Right cardiac atrium (tissue), 5 donors: ENCODE measurements around the gene NEDD4L. TPM values are rescaled to one million over a fixed set of nuclear protein-coding genes. Genes with fewer than 3 reads are reported as not detected.

ENCODE experiments used
- ATAC-seq, 2 donors: fragments of 200-7000 bp; cut with Tn5 transposase; one replicate each; pipeline versions ENCODE4 v1.8.0 to v1.9.1; 2020; ENCODE audit warnings: moderate library complexity in 2 of 2, mild to moderate bottlenecking in 1 of 2
- DNase-seq, 3 donors: peaks; one replicate each; pipeline ENCODE4 v3.0.0-alpha.2; 2020
- H3K27ac ChIP-seq: one replicate; pipeline ENCODE4 v1.5.1; 2013; ENCODE audit warnings: mild to moderate bottlenecking, low read length, control low read depth, moderate library complexity
- H3K27me3 ChIP-seq: one replicate; pipeline ENCODE4 v1.6.1; 2013; ENCODE audit not compliant: control insufficient read depth, insufficient read depth
- H3K4me1 ChIP-seq: one replicate; pipeline ENCODE4 v1.6.1; 2013; ENCODE audit warnings: low read length; ENCODE audit not compliant: control insufficient read depth, insufficient read depth
- H3K4me3 ChIP-seq: one replicate; pipeline ENCODE4 v1.5.1; 2013; ENCODE audit warnings: low read length, control low read depth
- H3K9me3 ChIP-seq: one replicate; pipeline ENCODE4 v1.6.1; 2013; ENCODE audit warnings: low read length; ENCODE audit not compliant: control insufficient read depth
- WGBS: extraction: QIAGEN DNeasy Blood & Tissue Kit; methylation state at CpG from one replicate; pipeline ENCODE4 v1.1.7; 2013; 5-methylcytosine and 5-hydroxymethylcytosine counted together
- intact Hi-C, 4 donors: fragments of 100-400 bp; cut with DNase I; formaldehyde crosslinking; loops; one replicate each; pipeline versions ENCODE4 v1.11.0 to v1.14.0; 2022 to 2023
- polyA plus RNA-seq: library from polyadenylated mRNA; stranded (reverse); fragments of 200-250 nt; gene quantifications from one replicate; pipeline ENCODE4 v1.2.3, GENCODE V29; 2013
- total RNA-seq, 4 donors: library from RNA; stranded (reverse); fragmentation: NEBNext Ultra II Directional; extraction: Animal tissue kit (Norgen Biotek cat#: 25700); gene quantifications; one replicate each; pipeline ENCODE4 v1.2.1, GENCODE V29; 2021
- donor health status: healthy with polysubstance abuse.
- donor health status: DM: no; HTN: yes; CAD: no.
- donor health status: DM: no; HTN: no; CAD: no.
- donor health status: DM: no; HTN: yes; CAD: no; lungs with severe emphysema.
- donor health status: DM: yes; HTN: yes; CAD: no.

The NEDD4L gene
- total and polyA plus RNA-seq, 5 donors = 25.7 to 87.5 (median 74.0) TPM

GRCh38 chr18:58363767-58364540 lies 319.9 kb downstream of the NEDD4L start:
- Histone ChIP-seq H3K27me3 (no peaks in the 10 kb centered on the region), H3K27ac (no peak overlapping the region), H3K4me3 (no peak overlapping the region), H3K4me1 (peaks cover 2% of the 10 kb centered on the region), H3K9me3 (no peaks in the 10 kb centered on the region)
- 92% methylated on average over 6 of the region's 6 CpGs for WGBS
- no peak for DNase-seq
- no peak for ATAC-seq
- intact Hi-C loops = no loop called here

DNA sequence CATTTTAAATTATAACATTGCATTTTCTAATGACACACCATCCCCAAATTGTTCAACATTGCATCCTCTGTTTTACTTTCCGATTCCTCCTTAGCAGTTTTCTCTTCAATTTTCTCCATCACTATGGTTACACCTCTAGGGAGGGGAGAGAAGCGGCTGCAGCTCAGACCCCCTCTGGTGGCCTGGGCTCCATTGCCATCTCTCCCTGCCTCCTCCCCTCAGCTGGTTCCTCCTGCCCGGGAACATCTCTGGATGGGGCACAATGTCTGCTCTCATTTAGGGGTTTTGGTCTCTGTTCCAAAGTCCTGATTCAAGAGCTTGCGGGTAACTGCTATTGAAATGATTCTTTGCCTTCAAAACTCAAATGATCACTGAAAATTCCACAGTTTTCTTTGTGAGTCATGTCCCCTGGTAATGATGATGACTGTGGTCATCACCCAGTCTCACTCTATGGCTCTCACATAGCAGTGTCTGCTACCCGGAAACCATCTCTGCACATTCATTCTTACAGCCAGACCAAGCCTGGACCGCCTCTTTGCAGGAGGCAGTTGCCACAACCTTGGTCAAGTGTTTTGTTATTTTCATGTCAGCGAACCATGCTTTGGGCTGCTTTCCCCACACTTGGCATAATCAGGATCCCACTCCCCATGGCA lies 321.0 kb downstream of the NEDD4L start:
- WGBS = 94% methylated on average over 7 of the region's 7 CpGs
- no peak for ATAC-seq
- intact Hi-C loops = no loop called here

GRCh38 chr18:58367425-58368140 lies 323.6 kb downstream of the NEDD4L start:
- intact Hi-C loops = no loop called here
- Histone ChIP-seq H3K4me1 (no peaks in the 10 kb centered on the region), H3K27ac (no peak overlapping the region), H3K27me3 (no peaks in the 10 kb centered on the region), H3K4me3 (no peak overlapping the region), H3K9me3 (no peaks in the 10 kb centered on the region)
- 93% methylated on average over 9 of the region's 9 CpGs for WGBS
- ATAC-seq (no peak), DNase-seq (no peak)

More for the DNA sequence above, 321.0 kb downstream of the NEDD4L start:
- Histone ChIP-seq H3K9me3 (no peaks in the 10 kb centered on the region), H3K27ac (no peak overlapping the region), H3K4me3 (no peak overlapping the region), H3K27me3 (no peaks in the 10 kb centered on the region), H3K4me1 (no peaks in the 10 kb centered on the region)
- DNase-seq = no peak

- no peak overlapping the region for H3K27ac ChIP-seq
- WGBS = 97% methylated on average over 10 of the region's 10 CpGs
- intact Hi-C loops = no loop called here
- H3K9me3 ChIP-seq = no peaks in the 10 kb centered on the region
- no peak for DNase-seq
- ATAC-seq = peak; percentile 28 to 43
- no peaks in the 10 kb centered on the region for H3K4me1 ChIP-seq
- no peak overlapping the region for H3K4me3 ChIP-seq
- no peaks in the 10 kb centered on the region for H3K27me3 ChIP-seq
Measured at GRCh38 chr18:58369616-58370015, 325.6 kb downstream of the NEDD4L start.

GRCh38 chr18:58370038-58370580 lies 326.1 kb downstream of the NEDD4L start:
- no peak for DNase-seq
- Histone ChIP-seq H3K9me3 (no peaks in the 10 kb centered on the region), H3K27me3 (no peaks in the 10 kb centered on the region), H3K4me1 (no peaks in the 10 kb centered on the region), H3K4me3 (no peak overlapping the region), H3K27ac (no peak overlapping the region)
- ATAC-seq = no peak
- intact Hi-C loops = no loop called here
- 93% methylated on average over 10 of the region's 10 CpGs for whole genome bisulfite sequencing

DNA sequence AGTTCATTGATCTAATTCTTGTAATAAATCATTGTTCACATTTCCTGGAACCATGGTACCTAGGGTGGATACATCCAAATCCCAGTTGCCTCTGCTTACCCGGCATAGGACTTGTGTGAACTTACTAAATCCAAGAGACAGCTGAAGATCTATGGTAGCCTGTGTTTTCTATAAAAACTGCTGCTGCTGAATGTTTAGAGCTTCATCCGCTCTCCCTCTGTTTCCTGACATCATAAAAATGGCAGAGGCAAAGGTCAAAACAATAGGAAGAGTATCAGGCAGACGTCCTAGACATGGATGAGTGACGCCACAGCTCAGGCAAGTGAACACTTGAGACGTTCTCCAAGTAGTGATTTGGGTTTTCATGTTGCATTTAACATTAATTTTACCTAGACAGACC lies 326.6 kb downstream of the NEDD4L start:
- H3K27ac ChIP-seq = no peak overlapping the region
- no peak overlapping the region for H3K4me3 ChIP-seq
- 74% methylated on average over 5 of the region's 5 CpGs for WGBS
- ATAC-seq (no peak), DNase-seq (no peak)
- no peaks in the 10 kb centered on the region for H3K9me3 ChIP-seq
- no peaks in the 10 kb centered on the region for H3K4me1 ChIP-seq
- intact Hi-C loops = no loop called here
- H3K27me3 ChIP-seq = no peaks in the 10 kb centered on the region

DNA sequence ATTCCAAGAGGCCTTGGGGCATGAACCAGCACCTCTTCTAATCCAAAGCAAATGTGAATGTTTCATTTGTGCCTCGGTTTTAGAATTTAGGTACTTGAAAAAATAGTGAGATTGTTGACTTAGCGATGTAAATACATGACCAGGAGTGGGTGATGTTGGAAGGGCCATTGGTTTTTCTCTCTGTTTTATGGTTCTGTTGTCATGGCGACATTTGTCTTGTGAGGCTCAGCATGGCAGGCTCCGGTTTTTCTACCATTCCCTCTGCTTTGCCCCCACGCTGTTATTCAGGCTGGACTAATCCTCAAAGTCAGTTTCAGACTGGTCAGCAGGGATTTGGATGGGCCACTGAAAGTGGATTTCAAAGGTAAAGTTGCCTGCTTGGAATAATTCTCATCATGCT lies 329.5 kb downstream of the NEDD4L start:
- Histone ChIP-seq H3K4me3 (no peak overlapping the region), H3K9me3 (no peaks in the 10 kb centered on the region), H3K27ac (no peak overlapping the region), H3K4me1 (no peaks in the 10 kb centered on the region), H3K27me3 (no peaks in the 10 kb centered on the region)
- WGBS = 95% methylated on average over 5 of the region's 5 CpGs
- intact Hi-C loops = no loop called here
- ATAC-seq (no peak), DNase-seq (no peak)

GRCh38 chr18:58375051-58375450 lies 331.0 kb downstream of the NEDD4L start:
- Histone ChIP-seq H3K9me3 (no peaks in the 10 kb centered on the region), H3K27me3 (no peaks in the 10 kb centered on the region), H3K4me3 (no peak overlapping the region), H3K4me1 (no peaks in the 10 kb centered on the region), H3K27ac (no peak overlapping the region)
- WGBS = 97% methylated on average over 8 of the region's 8 CpGs
- ATAC-seq (no peak), DNase-seq (no peak)
- intact Hi-C loops = no loop called here

GRCh38 chr18:58378411-58379379 lies 334.7 kb downstream of the NEDD4L start:
- H3K4me3 ChIP-seq = no peak overlapping the region
- no peaks in the 10 kb centered on the region for H3K4me1 ChIP-seq
- no peaks in the 10 kb centered on the region for H3K27me3 ChIP-seq
- WGBS = 77% methylated on average over 28 of the region's 28 CpGs
- ATAC-seq (peak; percentile 18 to 47), DNase-seq (no peak)
- intact Hi-C loops = no loop called here
- no peaks in the 10 kb centered on the region for H3K9me3 ChIP-seq
- H3K27ac ChIP-seq = no peak overlapping the region

DNA sequence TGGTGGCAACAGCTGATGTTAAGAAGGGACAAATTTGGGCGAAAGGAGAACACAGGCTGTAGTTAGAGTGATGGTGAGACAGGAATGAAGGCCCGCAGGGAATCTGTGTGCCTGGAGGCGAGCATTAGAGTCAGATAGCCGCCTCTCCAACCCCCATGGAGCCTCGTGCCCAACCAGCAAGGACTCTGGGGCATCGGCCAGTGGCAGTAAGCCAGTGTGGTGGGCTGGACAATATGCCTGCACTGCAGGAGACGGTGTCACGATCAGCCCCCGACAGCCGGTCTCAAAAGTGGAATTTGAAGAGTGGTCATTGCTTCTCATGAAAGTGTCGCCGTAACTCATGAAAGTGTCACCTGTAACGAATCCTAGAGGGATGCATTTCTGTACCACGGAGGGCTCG lies 335.4 kb downstream of the NEDD4L start:
- no peaks in the 10 kb centered on the region for H3K4me1 ChIP-seq
- no peaks in the 10 kb centered on the region for H3K27me3 ChIP-seq
- H3K4me3 ChIP-seq = no peak overlapping the region
- no peaks in the 10 kb centered on the region for H3K9me3 ChIP-seq
- no peak overlapping the region for H3K27ac ChIP-seq
- 86% methylated on average over 15 of the region's 15 CpGs for WGBS
- ATAC-seq = peak; percentile 6 to 8
- DNase-seq = no peak
- intact Hi-C loops = no loop called here
